Measurements from ENCODE around the gene CNNM4.

The CNNM4 gene

GRCh38 chr2:96759548-96759947 lies 1.2 kb upstream of the CNNM4 start:
- DNase-seq (ENCODE audit: low read depth): no peak

- no peak for DNase-seq (ENCODE audit: low read depth)
Observed at GRCh38 chr2:96760986-96761832, 507 bp downstream of the CNNM4 start.

- DNase-seq (ENCODE audit: low read depth): no peak
Observed at GRCh38 chr2:96762529-96763311, 2.0 kb downstream of the CNNM4 start.

GRCh38 chr2:96763511-96764252 lies 3.0 kb downstream of the CNNM4 start:
- DNase-seq (ENCODE audit: low read depth): no peak

- DNase-seq (ENCODE audit: low read depth): no peak
Observed at GRCh38 chr2:96764253-96764637, 3.5 kb downstream of the CNNM4 start.

GRCh38 chr2:96767135-96767871 lies 6.6 kb downstream of the CNNM4 start:
- DNase-seq (ENCODE audit: low read depth): no peak

- no peak for DNase-seq (ENCODE audit: low read depth)
Observed at GRCh38 chr2:96768083-96768561, 7.4 kb downstream of the CNNM4 start.

- no peak for DNase-seq (ENCODE audit: low read depth)
Observed at GRCh38 chr2:96769814-96770213, 9.1 kb downstream of the CNNM4 start.

- DNase-seq (ENCODE audit: low read depth): no peak
Observed at GRCh38 chr2:96770442-96771202, 9.9 kb downstream of the CNNM4 start.

- no peak for DNase-seq (ENCODE audit: low read depth)
Observed at GRCh38 chr2:96771796-96772618, 11.3 kb downstream of the CNNM4 start.

- no peak for DNase-seq (ENCODE audit: low read depth)
Observed at GRCh38 chr2:96772903-96773671, 12.4 kb downstream of the CNNM4 start.

- no peak for DNase-seq (ENCODE audit: low read depth)
Observed at GRCh38 chr2:96773922-96774321, 13.2 kb downstream of the CNNM4 start.

- DNase-seq (ENCODE audit: low read depth): no peak
Observed at GRCh38 chr2:96775160-96775559, 14.5 kb downstream of the CNNM4 start.

- DNase-seq (ENCODE audit: low read depth): no peak
Observed at GRCh38 chr2:96783388-96783787, 22.7 kb downstream of the CNNM4 start.

GRCh38 chr2:96787411-96787810 lies 26.7 kb downstream of the CNNM4 start:
- no peak for DNase-seq (ENCODE audit: low read depth)

GRCh38 chr2:96788442-96789244 lies 27.9 kb downstream of the CNNM4 start:
- no peak for DNase-seq (ENCODE audit: low read depth)

- no peak for DNase-seq (ENCODE audit: low read depth)
Observed at GRCh38 chr2:96789245-96789617, 28.5 kb downstream of the CNNM4 start.

Measured in fibroblast of the conjunctiva (primary cell).